GM23248 (cell line): ENCODE measurements around the gene TCAIM. TPM values are rescaled to one million over a fixed set of nuclear protein-coding genes. Genes with fewer than 3 reads are reported as not detected.
"Not testable (repeated sequence)": the region's sequence is repeated elsewhere in the genome, so short reads cannot be mapped to it uniquely, and the experiment has no call there.

Experiments
- DNase-seq: peaks from one replicate; pipeline ENCODE4 v3.0.0-alpha.2; 2015
- H2AFZ ChIP-seq: fragments of 200-600 bp; sonication (generic); 2 replicates; pipeline ENCODE4 v1.6.1; 2016; ENCODE audit warnings: antibody characterized with exemption
- H3F3A ChIP-seq: fragments of 200-600 bp; sonication (generic); 2 replicates; pipeline ENCODE4 v1.6.1; 2016; ENCODE audit warnings: mild to moderate bottlenecking, antibody characterized with exemption, mixed run types; ENCODE audit not compliant: insufficient read depth
- H3K27ac ChIP-seq: fragments of 200-600 bp; sonication (generic); 2 replicates; pipeline ENCODE4 v1.5.1; 2016; ENCODE audit warnings: mild to moderate bottlenecking
- H3K27me3 ChIP-seq: fragments of 200-600 bp; sonication (generic); replicated peaks from 2 replicates; pipeline ENCODE4 v1.6.1; 2016; ENCODE audit warnings: mild to moderate bottlenecking; ENCODE audit not compliant: insufficient read depth
- H3K36me3 ChIP-seq: fragments of 200-600 bp; sonication (generic); 2 replicates; pipeline ENCODE4 v1.6.1; 2016; ENCODE audit warnings: low read depth, mild to moderate bottlenecking
- H3K4me1 ChIP-seq: fragments of 200-600 bp; sonication (generic); 2 replicates; pipeline ENCODE4 v1.6.1; 2016; ENCODE audit warnings: mild to moderate bottlenecking; ENCODE audit not compliant: insufficient read depth
- H3K4me2 ChIP-seq: fragments of 200-600 bp; sonication (generic); one replicate; pipeline ENCODE4 v1.6.1; 2016; ENCODE audit warnings: mild to moderate bottlenecking; ENCODE audit not compliant: unreplicated experiment
- H3K4me3 ChIP-seq: fragments of 200-600 bp; sonication (generic); 2 replicates; pipeline ENCODE4 v1.5.1; 2016; ENCODE audit warnings: mild to moderate bottlenecking
- H3K79me2 ChIP-seq: fragments of 200-600 bp; sonication (generic); 2 replicates; pipeline ENCODE4 v1.6.1; 2016; ENCODE audit warnings: mild to moderate bottlenecking; ENCODE audit not compliant: insufficient read depth
- H3K9ac ChIP-seq: fragments of 200-600 bp; sonication (generic); 2 replicates; pipeline ENCODE4 v1.6.1; 2016; ENCODE audit warnings: mild to moderate bottlenecking
- H3K9me2 ChIP-seq: fragments of 200-600 bp; sonication (generic); 2 replicates; pipeline ENCODE4 v1.6.1; 2016; ENCODE audit warnings: mixed run types, mild to moderate bottlenecking, moderate library complexity; ENCODE audit not compliant: insufficient read depth
- H3K9me3 ChIP-seq: fragments of 200-600 bp; sonication (generic); one replicate; pipeline ENCODE4 v1.6.1; 2017; ENCODE audit warnings: low read depth
- H4K20me1 ChIP-seq: fragments of 200-600 bp; sonication (generic); 2 replicates; pipeline ENCODE4 v1.6.0; 2016; ENCODE audit not compliant: insufficient read depth
- EZH2 ChIP-seq: fragments of 200-600 bp; sonication (generic); IDR thresholded peaks from 2 replicates; pipeline ENCODE4 v1.6.1; 2018; ENCODE audit warnings: antibody characterized with exemption, mild to moderate bottlenecking; ENCODE audit not compliant: insufficient read depth, poor library complexity, severe bottlenecking
- EZH2phosphoT487 ChIP-seq: fragments of 200-600 bp; sonication (generic); IDR thresholded peaks from 2 replicates; pipeline ENCODE4 v1.6.1; 2018; ENCODE audit warnings: antibody characterized with exemption, moderate library complexity, mild to moderate bottlenecking, low read depth; ENCODE audit not compliant: insufficient read depth
- WGBS, 2 experiments: methylation state at CpG; one replicate each; pipeline ENCODE4 v1.1.6; 2015 to 2017; ENCODE audit warnings: low lambda C conversion rate in 2 of 2, low coverage in 1 of 2; ENCODE audit errors: missing lambda C conversion rate in 2 of 2; 5-methylcytosine and 5-hydroxymethylcytosine counted together
- in situ Hi-C: fragments of 300-500 bp; cut with MboI; formaldehyde crosslinking; loops from 2 replicates; pipeline ENCODE4 v1.15.0; 2020
- polyA plus RNA-seq: library from polyadenylated mRNA; unstranded; fragments of >200 nt; fragmentation: Nextera tagmentation; extraction: Ambion mirVana; gene quantifications from 2 replicates; pipeline ENCODE4 v1.2.1, GENCODE V29; 2016
- total RNA-seq: library from RNA; depleted of rRNA; stranded (reverse); fragments of >200 nt; shearing (Covaris generic); gene quantifications from 2 replicates; pipeline ENCODE4 v1.2.3, GENCODE V29; 2014

The TCAIM gene
- total and polyA plus RNA-seq, 2 experiments from 2014 or later = 13.9 to 16.3 TPM

DNA sequence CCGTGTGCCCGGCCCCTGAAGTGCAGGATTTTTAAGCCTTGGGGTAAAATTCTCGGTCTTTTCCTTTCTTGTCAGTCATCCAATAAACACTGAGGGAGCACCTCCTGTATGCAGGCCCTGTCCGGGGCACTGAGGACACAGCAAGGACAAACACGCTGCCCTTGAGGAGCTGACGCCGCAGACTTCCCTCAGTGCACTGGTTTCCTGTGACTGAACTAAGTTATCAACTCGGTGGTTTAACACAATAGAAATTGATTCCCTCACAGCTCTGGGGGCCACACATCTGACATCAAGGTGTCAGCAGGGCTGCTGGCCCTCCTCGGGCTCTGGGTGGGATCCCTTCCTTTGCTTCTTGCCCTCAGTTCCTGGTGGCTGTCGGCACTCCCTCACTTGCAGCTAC lies 73.8 kb downstream of the TCAIM start:
- H3K36me3 ChIP-seq = no peaks in the 10 kb centered on the region
- no peak overlapping the region for H3K9ac ChIP-seq
- H3K27ac ChIP-seq = no peak overlapping the region
- no peak overlapping the region for H2AFZ ChIP-seq
- H3K4me2 ChIP-seq = no peak overlapping the region
- H4K20me1 ChIP-seq = no peaks in the 10 kb centered on the region
- DNase-seq = no peak
- in situ Hi-C loops = no loop called here
- TF ChIP-seq EZH2phosphoT487 (no peak), EZH2 (no peak)
- H3F3A ChIP-seq = no peaks in the 10 kb centered on the region
- 68 to 72% methylated on average over 10 of the region's 10 CpGs for WGBS, 2 experiments
- H3K9me3 ChIP-seq = no peaks in the 10 kb centered on the region
- H3K27me3 ChIP-seq = no peaks in the 10 kb centered on the region
- H3K79me2 ChIP-seq = no peaks in the 10 kb centered on the region
- H3K4me1 ChIP-seq = no peaks in the 10 kb centered on the region
- H3K4me3 ChIP-seq = no peak overlapping the region
- H3K9me2 ChIP-seq = no peaks in the 10 kb centered on the region

- no peaks in the 10 kb centered on the region for H3K36me3 ChIP-seq
- WGBS, 2 experiments = 63 to 64% methylated on average over 11 of the region's 11 CpGs
- no peaks in the 10 kb centered on the region for H3K9me2 ChIP-seq
- no peak for DNase-seq
- no peak for TF ChIP-seq EZH2phosphoT487
- TF ChIP-seq EZH2 = no peak
- no peak overlapping the region for H3K27ac ChIP-seq
- no peaks in the 10 kb centered on the region for H3K9me3 ChIP-seq
- no peak overlapping the region for H3K9ac ChIP-seq
- H3K4me3 ChIP-seq = no peak overlapping the region
- H3F3A ChIP-seq = no peaks in the 10 kb centered on the region
- no peak overlapping the region for H3K4me2 ChIP-seq
- H4K20me1 ChIP-seq = no peaks in the 10 kb centered on the region
- in situ Hi-C loops = no loop called here
- no peaks in the 10 kb centered on the region for H3K27me3 ChIP-seq
- H2AFZ ChIP-seq = no peak overlapping the region
- no peaks in the 10 kb centered on the region for H3K79me2 ChIP-seq
- no peaks in the 10 kb centered on the region for H3K4me1 ChIP-seq
These were observed 76.0 kb downstream of the TCAIM start for GRCh38 chr3:44414517-44415090.

GRCh38 chr3:44415421-44415820 lies 76.9 kb downstream of the TCAIM start:
- H3K9me2 ChIP-seq = no peaks in the 10 kb centered on the region
- no peaks in the 10 kb centered on the region for H3F3A ChIP-seq
- TF ChIP-seq EZH2phosphoT487 (no peak), EZH2 (no peak)
- H3K36me3 ChIP-seq = no peaks in the 10 kb centered on the region
- H2AFZ ChIP-seq = no peak overlapping the region
- no peaks in the 10 kb centered on the region for H3K79me2 ChIP-seq
- in situ Hi-C loops = no loop called here
- no peaks in the 10 kb centered on the region for H3K9me3 ChIP-seq
- H3K9ac ChIP-seq = no peak overlapping the region
- no peaks in the 10 kb centered on the region for H3K27me3 ChIP-seq
- no peak overlapping the region for H3K27ac ChIP-seq
- no peaks in the 10 kb centered on the region for H4K20me1 ChIP-seq
- WGBS, 2 experiments = 76 to 79% methylated on average over 10 to 11 of the region's 11 CpGs
- no peak for DNase-seq
- H3K4me3 ChIP-seq = no peak overlapping the region
- no peaks in the 10 kb centered on the region for H3K4me1 ChIP-seq
- H3K4me2 ChIP-seq = no peak overlapping the region

- H2AFZ ChIP-seq = no peak overlapping the region
- no peak for DNase-seq
- no peak overlapping the region for H3K9ac ChIP-seq
- no peaks in the 10 kb centered on the region for H3K9me3 ChIP-seq
- WGBS, 2 experiments = 64 to 75% methylated on average over 11 of the region's 11 CpGs
- no peak for TF ChIP-seq EZH2phosphoT487
- TF ChIP-seq EZH2 = no peak
- no peaks in the 10 kb centered on the region for H3K4me1 ChIP-seq
- no peak overlapping the region for H3K27ac ChIP-seq
- in situ Hi-C loops = no loop called here
- H3K27me3 ChIP-seq = no peaks in the 10 kb centered on the region
- no peak overlapping the region for H3K4me2 ChIP-seq
- no peaks in the 10 kb centered on the region for H4K20me1 ChIP-seq
- no peaks in the 10 kb centered on the region for H3K79me2 ChIP-seq
- no peaks in the 10 kb centered on the region for H3K9me2 ChIP-seq
- H3F3A ChIP-seq = no peaks in the 10 kb centered on the region
- no peak overlapping the region for H3K4me3 ChIP-seq
- no peaks in the 10 kb centered on the region for H3K36me3 ChIP-seq
These were observed 77.8 kb downstream of the TCAIM start for GRCh38 chr3:44416031-44417030.

GRCh38 chr3:44418118-44418517 lies 79.6 kb downstream of the TCAIM start:
- H3K4me1 ChIP-seq, H3K27ac ChIP-seq, in situ Hi-C loops, H3K9ac ChIP-seq, H3K4me3 ChIP-seq, H2AFZ ChIP-seq, DNase-seq, H3K9me3 ChIP-seq, H3K27me3 ChIP-seq, H4K20me1 ChIP-seq, H3K36me3 ChIP-seq, H3K4me2 ChIP-seq, H3K9me2 ChIP-seq, H3F3A ChIP-seq, H3K79me2 ChIP-seq: not testable (repeated sequence)
- WGBS, 2 experiments = 38 to 44% methylated on average over 4 of the region's 4 CpGs
